ENCODE data around the gene TRUB2.
"Not testable (repeated sequence)": the region's sequence is repeated elsewhere in the genome, so short reads cannot be mapped to it uniquely, and the experiment has no call there.

Gene TRUB2

GRCh38 chr9:128304136-128304970, 17.9 kb downstream of the TRUB2 start:
- in situ Hi-C loops (cut with MboI; ENCODE audit: low sequenced_read_pairs): no loop called here

GRCh38 chr9:128298535-128299482, 23.4 kb downstream of the TRUB2 start:
- in situ Hi-C loops (cut with MboI; ENCODE audit: low sequenced_read_pairs): loop anchor here (5.0 kb wide), 1 partner anchor 113 kb away; no protein-coding TSS in a partner anchor

- in situ Hi-C loops (cut with MboI; ENCODE audit: low sequenced_read_pairs): loop anchor here (5.0 kb wide), 1 partner anchor 115 kb away; no protein-coding TSS in a partner anchor
These were observed 24.9 kb downstream of the TRUB2 start for GRCh38 chr9:128297221-128297773.

- in situ Hi-C loops (cut with MboI; ENCODE audit: low sequenced_read_pairs): loop anchor here (5.0 kb wide), 1 partner anchor 116 kb away; no protein-coding TSS in a partner anchor
These were observed 25.7 kb downstream of the TRUB2 start for GRCh38 chr9:128296340-128297220.

- in situ Hi-C loops (cut with MboI; ENCODE audit: low sequenced_read_pairs): no loop called here
These were observed 28.1 kb downstream of the TRUB2 start for GRCh38 chr9:128294142-128294541.

GRCh38 chr9:128293091-128293490, 29.2 kb downstream of the TRUB2 start:
- in situ Hi-C loops (cut with MboI; ENCODE audit: low sequenced_read_pairs): no loop called here

GRCh38 chr9:128292009-128292408, 30.2 kb downstream of the TRUB2 start:
- in situ Hi-C loops (cut with MboI; ENCODE audit: low sequenced_read_pairs): no loop called here

- in situ Hi-C loops (cut with MboI; ENCODE audit: low sequenced_read_pairs): no loop called here
These were observed 33.8 kb downstream of the TRUB2 start for GRCh38 chr9:128288273-128289004.

GRCh38 chr9:128286440-128286839, 35.8 kb downstream of the TRUB2 start:
- in situ Hi-C loops (cut with MboI; ENCODE audit: low sequenced_read_pairs): no loop called here

GRCh38 chr9:128285033-128285784, 37.0 kb downstream of the TRUB2 start:
- in situ Hi-C loops (cut with MboI; ENCODE audit: low sequenced_read_pairs): no loop called here

GRCh38 chr9:128282500-128282899, 39.7 kb downstream of the TRUB2 start:
- in situ Hi-C loops (cut with MboI; ENCODE audit: low sequenced_read_pairs): no loop called here

GRCh38 chr9:128280084-128280622, 42.1 kb downstream of the TRUB2 start:
- in situ Hi-C loops (cut with MboI; ENCODE audit: low sequenced_read_pairs): no loop called here

- in situ Hi-C loops (cut with MboI; ENCODE audit: low sequenced_read_pairs): not testable (repeated sequence)
These were observed 42.9 kb downstream of the TRUB2 start for GRCh38 chr9:128279088-128280073.

GRCh38 chr9:128276574-128277270, 45.5 kb downstream of the TRUB2 start:
- in situ Hi-C loops (cut with MboI; ENCODE audit: low sequenced_read_pairs): no loop called here

- in situ Hi-C loops (cut with MboI; ENCODE audit: low sequenced_read_pairs): no loop called here
These were observed 46.2 kb downstream of the TRUB2 start, which contains the start of gene SWI5 for GRCh38 chr9:128276008-128276573. TSS of gene SWI5 (plus strand) at chr9:128276276.

Measured in HL-60/S4 treated with phorbol 12-myristate 13-acetate at 8.2 ng/mL for 4 days and 3 days (cell line).